ENCODE measurements around the gene FNIP1. TPM values are rescaled to one million over a fixed set of nuclear protein-coding genes. Genes with fewer than 3 reads are reported as not detected.

Gene FNIP1
- total and polyA plus RNA-seq, 2 experiments from 2014 or later: 8.2 to 27.9 TPM

GRCh38 chr5:131792896-131793295 is 3.9 kb downstream of the FNIP1 start (continued):
- no peak for TF ChIP-seq ZNF462 (CRISPR knock-in tag; IDR thresholded peaks at IDR 0.05)
- TF ChIP-seq NANOG (IDR thresholded peaks at IDR 0.05; ENCODE audit: borderline replicate concordance): no peak
- no peak for TF ChIP-seq STAT1 (IDR thresholded peaks at IDR 0.05; ENCODE audit: unreplicated experiment)
- no peak for TF ChIP-seq POLR2AphosphoS5 (IDR thresholded peaks at IDR 0.05; ENCODE audit: low read depth)
- TF ChIP-seq CREB1 (CRISPR knock-in tag; IDR thresholded peaks at IDR 0.05; ENCODE audit: low read depth): no peak
- TF ChIP-seq EZH2phosphoT487 (IDR thresholded peaks at IDR 0.05; ENCODE audit: unreplicated experiment): no peak
- TF ChIP-seq ETS1 (IDR thresholded peaks at IDR 0.05): no peak
- no peak for TF ChIP-seq ZNF331 (CRISPR knock-in tag; IDR thresholded peaks at IDR 0.05; ENCODE audit: low read depth)
- TF ChIP-seq EZH2 (IDR thresholded peaks at IDR 0.05; ENCODE audit: low read depth, unreplicated experiment): no peak

GRCh38 chr5:131791866-131792265 is 5.0 kb downstream of the FNIP1 start:
- Histone ChIP-seq H3K9me2 (ENCODE audit: insufficient read depth) (no peaks in the 10 kb centered on the region), H3F3A (replicated peaks; ENCODE audit: low read depth) (no peaks in the 10 kb centered on the region), H3K27me3 (ENCODE audit: insufficient read depth) (peaks cover 8% of the 10 kb centered on the region), H3K36me3 (ENCODE audit: insufficient read depth) (no peaks in the 10 kb centered on the region), H3K27ac (ENCODE audit: low read depth) (no peak overlapping the region), H3K79me2 (replicated peaks; ENCODE audit: insufficient read depth) (peaks cover 91% of the 10 kb centered on the region), H2AFZ (no peak overlapping the region), H4K20me1 (replicated peaks; ENCODE audit: insufficient read depth) (peaks cover 29% of the 10 kb centered on the region), H3K4me3 (no peak overlapping the region), H3K4me1 (ENCODE audit: insufficient read depth) (no peaks in the 10 kb centered on the region), H3K4me2 (no peak overlapping the region)
- DNase-seq (ENCODE audit: low spot score) (no peak), ATAC-seq (no peak)
- Mint-ChIP-seq H3K4me3 (no peak overlapping the region), H3K36me3 (ENCODE audit: low read depth) (no peaks in the 10 kb centered on the region; the same call in 2 of the 3 replicates), H3K9me3 (no peaks in the 10 kb centered on the region), H3K27me3 (ENCODE audit: insufficient read depth, low read depth, poor library complexity) (peaks cover 4% of the 10 kb centered on the region), H3K4me1 (peaks cover 11% of the 10 kb centered on the region), H3K27ac (no peak overlapping the region)
- no peak for TF ChIP-seq ETS1 (IDR thresholded peaks at IDR 0.05)
- TF ChIP-seq POLR2AphosphoS5 (IDR thresholded peaks at IDR 0.05; ENCODE audit: low read depth): no peak
- TF ChIP-seq EZH2phosphoT487 (IDR thresholded peaks at IDR 0.05; ENCODE audit: unreplicated experiment): no peak
- TF ChIP-seq JUNB (IDR thresholded peaks at IDR 0.05; ENCODE audit: unreplicated experiment): no peak

Measured in GM23338 (cell line).